ENCODE data around the gene PRKCA.

GRCh38 chr17:66527335-66527734, 224.9 kb downstream of the PRKCA start:
- TF ChIP-seq, protein P1, sequence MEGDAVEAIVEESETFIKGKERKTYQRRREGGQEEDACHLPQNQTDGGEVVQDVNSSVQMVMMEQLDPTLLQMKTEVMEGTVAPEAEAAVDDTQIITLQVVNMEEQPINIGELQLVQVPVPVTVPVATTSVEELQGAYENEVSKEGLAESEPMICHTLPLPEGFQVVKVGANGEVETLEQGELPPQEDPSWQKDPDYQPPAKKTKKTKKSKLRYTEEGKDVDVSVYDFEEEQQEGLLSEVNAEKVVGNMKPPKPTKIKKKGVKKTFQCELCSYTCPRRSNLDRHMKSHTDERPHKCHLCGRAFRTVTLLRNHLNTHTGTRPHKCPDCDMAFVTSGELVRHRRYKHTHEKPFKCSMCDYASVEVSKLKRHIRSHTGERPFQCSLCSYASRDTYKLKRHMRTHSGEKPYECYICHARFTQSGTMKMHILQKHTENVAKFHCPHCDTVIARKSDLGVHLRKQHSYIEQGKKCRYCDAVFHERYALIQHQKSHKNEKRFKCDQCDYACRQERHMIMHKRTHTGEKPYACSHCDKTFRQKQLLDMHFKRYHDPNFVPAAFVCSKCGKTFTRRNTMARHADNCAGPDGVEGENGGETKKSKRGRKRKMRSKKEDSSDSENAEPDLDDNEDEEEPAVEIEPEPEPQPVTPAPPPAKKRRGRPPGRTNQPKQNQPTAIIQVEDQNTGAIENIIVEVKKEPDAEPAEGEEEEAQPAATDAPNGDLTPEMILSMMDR (IDR thresholded peaks at IDR 0.05): no peak
- TF ChIP-seq POLR2A (IDR thresholded peaks at IDR 0.05): no peak
